PFSK-1 (cell line): ENCODE data around the gene GIMAP8.

Experiments
- FOXP2 ChIP-seq: optimal IDR thresholded peaks from 2 replicates; pipeline ENCODE3; 2011; ENCODE audit warnings: borderline replicate concordance, control low read depth, inconsistent platforms; ENCODE audit not compliant: insufficient read depth; ENCODE audit errors: extremely low read length, extremely low read depth
- POLR2AphosphoS5 ChIP-seq: IDR thresholded peaks from 2 replicates; pipeline ENCODE4 v1.6.1; 2012; ENCODE audit warnings: low read depth, mild to moderate bottlenecking, control low read depth, low read length, moderate library complexity
- REST ChIP-seq, 2 experiments: IDR thresholded peaks; 2 replicates each; pipeline versions ENCODE4 v1.6.1 to v1.8.0; 2011 to 2012; ENCODE audit warnings: low read depth in 2 of 2, low read length in 2 of 2, control low read depth in 1 of 2, inconsistent platforms in 1 of 2, mild to moderate bottlenecking in 1 of 2, moderate library complexity in 1 of 2; ENCODE audit not compliant: insufficient read depth in 1 of 2
- SIN3A ChIP-seq: IDR thresholded peaks from 2 replicates; pipeline ENCODE4 v1.6.1; 2012; ENCODE audit warnings: mild to moderate bottlenecking, low read length, moderate library complexity, borderline replicate concordance; ENCODE audit not compliant: insufficient read depth
- TAF1 ChIP-seq: IDR thresholded peaks from 2 replicates; pipeline ENCODE4 v1.6.1; 2012; ENCODE audit warnings: low read length, control low read depth, borderline replicate concordance; ENCODE audit not compliant: insufficient read depth

DNA sequence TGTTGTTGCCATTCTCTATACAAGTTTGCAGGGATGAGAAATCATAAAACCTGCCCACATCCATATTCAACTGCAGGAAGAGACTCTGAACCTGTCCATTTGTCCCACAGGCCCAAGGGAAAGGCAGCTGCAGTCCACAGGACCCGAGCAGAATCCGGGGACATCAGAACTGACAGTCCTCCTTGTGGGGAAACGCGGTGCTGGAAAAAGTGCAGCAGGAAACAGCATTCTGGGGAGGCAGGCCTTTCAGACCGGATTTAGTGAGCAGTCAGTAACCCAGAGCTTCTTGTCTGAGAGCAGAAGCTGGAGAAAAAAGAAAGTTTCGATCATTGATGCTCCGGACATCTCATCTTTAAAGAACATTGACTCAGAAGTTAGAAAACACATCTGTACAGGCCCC lies 23.5 kb downstream of the GIMAP8 start:
- TF ChIP-seq TAF1, result no peak
- no peak for TF ChIP-seq REST (IDR thresholded peaks at IDR 0.05; ENCODE audit: insufficient read depth in 1 of 2, low read depth in 2 of 2, low read length in 2 of 2)
- TF ChIP-seq POLR2AphosphoS5, result no peak
- TF ChIP-seq SIN3A, result no peak
- TF ChIP-seq FOXP2, result no peak
